ENCODE measurements around the gene GCN1. TPM values are rescaled to one million over a fixed set of nuclear protein-coding genes. Genes with fewer than 3 reads are reported as not detected.

The GCN1 gene
- total RNA-seq (2021) (116 and 119 TPM in 2 replicates), Bru-seq, nascent RNA (percentile 84 among the genes with signal in this experiment), BruChase-seq, experiment 1, labeled RNA remaining after a 2-hour chase (percentile 83 among the genes with signal in this experiment), BruChase-seq, experiment 2, labeled RNA remaining after a 6-hour chase (percentile 90 among the genes with signal in this experiment)
- long read RNA-seq, full-length matches to known transcripts: 13 of 43 reads
- long read RNA-seq, partial matches to known transcripts: 25 of 43 reads
- long read RNA-seq, other reads (novel, unspliced or antisense): 5 of 43 reads

- TF ChIP-seq EZH2 (IDR thresholded peaks at IDR 0.05; ENCODE audit: low read depth) (no peak), CTCF (conservative IDR thresholded peaks at IDR 0.05) (no peak)
- peaks cover 46% of the 10 kb centered on the region for H3K4me1 ChIP-seq (replicated peaks; ENCODE audit: insufficient read depth)
- H3K27ac ChIP-seq: peak within 1 kb of the TSS; percentile 93
- H3K9me3 ChIP-seq (ENCODE audit: insufficient read depth, low read depth): no peaks in the 10 kb centered on the region
- H3K4me2 ChIP-seq: peak within 1 kb of the TSS; percentile 100
- H3K9me2 ChIP-seq (ENCODE audit: insufficient read depth): no peaks in the 10 kb centered on the region
- H3F3A ChIP-seq (ENCODE audit: insufficient read depth, low read depth): peaks cover 51% of the 10 kb centered on the region
- CTCF ChIA-PET: no interaction called here
- H4K20me1 ChIP-seq (ENCODE audit: insufficient read depth): peaks cover 40% of the 10 kb centered on the region
- BruUV-seq (replicated peaks): TSS peak; percentile 97
- H3K36me3 ChIP-seq (ENCODE audit: low read depth): peaks cover 28% of the 10 kb centered on the region
- peaks cover 71% of the 10 kb centered on the region for H3K79me2 ChIP-seq (ENCODE audit: low read depth)
- POLR2A ChIA-PET (ENCODE audit: unreplicated experiment): interaction anchor here (0.5 kb wide), 1 partner anchor 72 kb away, joined by 6 read pairs; no protein-coding TSS in a partner anchor
- H2AFZ ChIP-seq: peak within 1 kb of the TSS; percentile 75; the same call in 1 of the 2 replicates
- intact Hi-C loops (cut with micrococcal nuclease; ENCODE audit: unreplicated experiment): no loop called here
- H3K4me3 ChIP-seq: peak within 1 kb of the TSS; percentile 64
- H3K27me3 ChIP-seq (ENCODE audit: insufficient read depth, low read depth): no peaks in the 10 kb centered on the region
- peak; percentile 90 to 94 for DNase-seq
These were observed at the start of gene GCN1 for GRCh38 chr12:120194534-120195395. TSS of gene GCN1 (minus strand) at chr12:120194715. CDS start at chr12:120194697, 18 bp downstream.

- intact Hi-C loops (cut with micrococcal nuclease; ENCODE audit: unreplicated experiment): no loop called here
These were observed 48.6 kb upstream of the GCN1 start for GRCh38 chr12:120242971-120243699.

More at GRCh38 chr12:120242971-120243699, 48.6 kb upstream of the GCN1 start:
- H3K4me2 ChIP-seq: no peak overlapping the region
- TF ChIP-seq CTCF (conservative IDR thresholded peaks at IDR 0.05) (no peak), EZH2 (IDR thresholded peaks at IDR 0.05; ENCODE audit: low read depth) (no peak)
- no peaks in the 10 kb centered on the region for H3K9me3 ChIP-seq (ENCODE audit: insufficient read depth, low read depth)
- no peak overlapping the region for H3K4me3 ChIP-seq
- H3K79me2 ChIP-seq (ENCODE audit: low read depth): peaks cover 87% of the 10 kb centered on the region
- H2AFZ ChIP-seq: no peak overlapping the region
- no peak overlapping the region for H3K27ac ChIP-seq
- H3K9me2 ChIP-seq (ENCODE audit: insufficient read depth): no peaks in the 10 kb centered on the region
- no peak for DNase-seq
- no peaks in the 10 kb centered on the region for H3F3A ChIP-seq (ENCODE audit: insufficient read depth, low read depth)
- POLR2A ChIA-PET (ENCODE audit: unreplicated experiment): interaction anchor here (0.5 kb wide), 1 partner anchor 12 kb away, joined by 3 read pairs; no protein-coding TSS in a partner anchor
- H3K4me1 ChIP-seq (replicated peaks; ENCODE audit: insufficient read depth): peaks cover 9% of the 10 kb centered on the region
- CTCF ChIA-PET: no interaction called here
- BruUV-seq (replicated peaks): no TSS peak
- peaks cover 37% of the 10 kb centered on the region for H4K20me1 ChIP-seq (ENCODE audit: insufficient read depth)
- no peaks in the 10 kb centered on the region for H3K27me3 ChIP-seq (ENCODE audit: insufficient read depth, low read depth)
- peaks cover 4% of the 10 kb centered on the region; the same call in 1 of the 2 replicates for H3K36me3 ChIP-seq (ENCODE audit: low read depth)

Data from PC-9 (cell line).